ENCODE results near the gene SERTM2.
"Not testable (repeated sequence)": the region's sequence is repeated elsewhere in the genome, so short reads cannot be mapped to it uniquely, and the experiment has no call there.

The SERTM2 gene

DNA sequence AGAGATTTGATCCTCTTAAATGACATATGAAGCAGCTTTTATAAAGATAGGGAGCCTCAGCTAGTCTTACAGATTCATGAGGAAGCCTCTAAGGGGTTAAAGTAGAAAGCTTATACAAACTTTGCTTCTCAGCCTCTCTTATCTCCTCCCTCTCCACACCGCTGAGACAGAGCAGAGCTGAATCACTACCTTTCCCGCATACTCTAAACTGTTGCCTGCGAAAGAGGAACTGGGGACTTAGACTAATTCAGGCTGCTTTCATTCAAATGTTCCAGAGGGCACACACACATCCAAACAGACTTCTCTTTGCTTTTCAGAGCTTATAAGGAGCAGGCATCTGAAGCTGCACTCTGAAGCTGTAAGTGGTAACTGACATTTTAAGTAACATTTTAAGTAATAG lies at the start of gene SERTM2:
TSS of gene SERTM2 (plus strand) at position 169 of the 400 bp plus-strand sequence. CDS start 7,213 bp downstream, outside the sequence.
- no peak for DNase-seq

DNA sequence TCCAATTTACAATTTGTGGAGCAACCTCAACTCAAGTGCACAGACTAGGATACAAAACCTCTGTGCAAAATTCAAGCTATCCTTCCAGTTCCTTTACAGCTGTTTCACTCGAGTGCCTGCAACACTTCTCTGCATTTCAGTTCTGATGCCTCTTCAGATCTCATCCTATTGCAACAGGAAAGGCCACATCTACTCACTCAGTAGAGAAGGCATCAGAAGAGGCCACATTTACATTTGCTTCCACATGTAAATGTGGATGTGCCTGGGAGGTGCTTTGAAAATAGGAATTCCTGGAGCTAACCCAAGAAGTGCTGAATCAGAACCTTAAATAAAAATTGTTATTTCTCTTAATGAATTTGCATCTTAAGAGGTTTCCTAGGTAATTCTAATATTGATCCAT lies 45.8 kb upstream of the SERTM2 start:
- DNase-seq = no peak

- no peak for DNase-seq
These were observed 43.5 kb upstream of the SERTM2 start for GRCh38 chrX:111467896-111468295.

DNA sequence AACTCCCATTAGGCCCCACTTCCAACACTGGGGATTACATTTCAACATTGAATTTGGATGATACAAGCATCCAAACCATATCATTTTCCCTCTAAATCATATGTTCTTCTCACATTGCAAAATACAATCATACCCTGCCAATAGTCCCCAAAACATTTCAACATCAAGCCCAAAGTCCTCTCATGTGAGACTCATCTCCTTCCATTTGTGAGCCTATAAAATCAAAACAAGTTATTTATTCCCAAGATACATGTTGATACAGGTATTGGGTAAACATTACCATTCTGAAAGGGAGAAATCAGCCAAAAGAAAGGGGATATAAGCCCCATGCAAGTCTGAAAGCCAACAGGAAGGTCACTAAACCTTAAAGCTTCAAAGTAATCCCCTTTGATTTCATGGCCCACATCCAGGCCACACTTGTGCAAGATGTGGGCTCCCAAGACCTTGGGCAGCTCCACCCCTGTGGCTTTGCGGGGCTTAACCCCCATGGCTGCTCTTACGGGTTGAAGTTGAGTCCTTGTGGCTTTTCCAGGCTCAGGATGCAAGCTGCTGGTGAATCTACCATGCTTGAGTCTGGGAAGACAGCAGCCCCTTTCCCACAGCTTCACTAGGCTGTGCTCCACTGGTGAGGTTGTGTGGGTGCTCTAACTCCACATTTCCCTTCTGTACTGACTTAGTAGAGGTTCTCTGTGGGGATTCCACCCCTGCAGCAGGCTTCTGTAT lies 40.6 kb upstream of the SERTM2 start:
- no peak for DNase-seq

DNA sequence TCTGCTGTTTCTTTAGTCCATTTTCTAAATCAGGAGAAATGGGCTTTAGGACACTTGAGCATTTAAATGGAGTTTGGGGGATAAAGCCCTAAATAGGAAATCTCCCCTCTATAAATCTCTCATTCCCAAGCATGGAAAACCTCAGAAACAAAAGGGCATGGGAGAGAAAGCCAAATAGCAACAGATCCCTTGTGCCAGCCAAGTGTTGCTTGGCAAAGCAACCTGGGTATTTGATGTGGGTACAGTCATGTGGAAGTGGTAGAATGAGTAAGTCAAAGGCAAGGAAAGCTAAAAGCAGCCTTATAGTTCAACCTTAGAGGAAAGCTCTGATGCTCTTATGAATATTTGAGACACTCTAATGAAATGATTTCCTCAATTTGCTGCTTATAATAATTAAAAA lies 29.5 kb upstream of the SERTM2 start:
- no peak for DNase-seq

DNA sequence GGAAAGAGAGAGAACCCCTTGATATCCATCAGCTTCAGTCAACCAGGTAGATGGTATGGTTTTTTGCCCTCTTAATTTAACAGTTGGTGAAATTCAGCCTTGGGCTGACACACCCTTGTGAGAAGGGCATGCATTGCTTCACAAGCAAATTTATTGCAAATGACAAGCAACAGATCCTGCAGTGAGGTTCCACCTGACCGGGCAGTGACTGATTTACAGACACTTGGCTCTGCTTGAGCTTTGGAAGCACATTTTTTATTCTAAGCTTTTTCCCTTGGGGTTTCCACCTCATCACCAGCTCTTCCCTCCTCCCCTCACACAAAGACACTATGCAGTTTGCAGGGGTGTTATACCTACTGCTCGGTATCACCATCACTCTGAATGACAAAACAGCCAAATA lies 28.3 kb upstream of the SERTM2 start:
- DNase-seq = no peak

DNA sequence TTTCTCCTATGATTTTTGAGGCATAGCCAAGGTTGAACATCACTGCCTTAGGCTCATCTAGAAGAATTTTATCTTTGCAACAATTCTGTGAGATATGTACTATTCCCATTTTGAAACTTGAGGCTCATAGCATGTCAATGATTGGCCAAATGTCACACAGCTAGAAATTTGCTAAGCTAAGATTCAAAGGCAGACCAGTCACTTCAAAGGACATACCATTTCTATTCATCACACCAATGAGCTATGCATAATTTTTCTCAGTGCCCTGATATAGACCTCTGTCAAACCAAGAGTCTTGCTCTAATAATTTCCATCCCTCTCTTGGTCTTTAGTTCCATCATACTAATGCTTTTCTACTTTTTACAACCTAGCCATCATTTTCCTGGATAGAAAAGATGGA lies 27.6 kb upstream of the SERTM2 start:
- no peak for DNase-seq

DNA sequence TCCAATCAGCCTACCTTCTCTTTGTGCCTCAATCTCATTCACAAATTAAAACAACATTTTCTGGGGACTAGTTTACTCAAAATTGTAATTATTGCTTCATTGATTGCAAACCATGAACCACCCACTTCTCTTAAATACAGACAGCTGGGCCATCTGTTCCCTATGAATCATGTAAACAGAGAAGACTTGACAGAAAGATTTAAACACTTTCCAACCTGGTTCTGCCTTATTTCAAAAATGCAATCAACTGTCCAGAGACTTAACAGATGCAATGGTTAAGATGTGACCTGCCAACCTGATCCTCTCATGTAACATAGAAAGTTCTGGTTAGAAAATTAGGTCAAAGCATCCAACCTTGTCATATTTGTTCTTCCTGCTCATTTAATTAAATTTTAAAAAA lies 20.8 kb upstream of the SERTM2 start:
- DNase-seq = no peak

GRCh38 chrX:111492085-111492484 lies 19.4 kb upstream of the SERTM2 start:
- no peak for DNase-seq

DNA sequence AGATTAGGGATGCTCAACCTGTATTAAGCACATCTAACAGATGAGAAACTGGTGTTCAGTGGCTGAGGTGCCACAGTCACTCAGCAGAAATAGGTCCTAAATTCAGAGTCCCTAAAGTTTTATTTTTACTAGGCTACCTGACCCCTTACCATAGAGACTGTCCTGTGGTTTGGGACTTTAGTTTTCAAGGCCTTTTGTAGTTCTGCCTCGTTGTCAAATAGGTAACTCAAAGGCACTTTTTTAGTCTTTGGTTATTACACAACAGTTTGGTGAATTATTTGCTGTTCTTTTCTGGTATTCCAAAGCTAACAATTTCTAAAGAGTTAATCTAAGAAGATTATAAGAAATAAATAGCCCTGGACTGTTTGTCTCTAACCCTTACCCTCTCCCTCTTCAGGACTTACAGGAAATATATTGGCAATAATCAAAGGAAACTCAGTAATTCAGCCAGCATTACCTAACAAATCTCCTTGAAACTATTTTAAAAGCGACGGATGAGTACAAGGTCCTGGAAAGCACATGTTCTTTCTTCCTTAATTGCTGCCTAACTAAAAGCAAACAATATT lies 12.8 kb upstream of the SERTM2 start:
- DNase-seq = no peak

DNA sequence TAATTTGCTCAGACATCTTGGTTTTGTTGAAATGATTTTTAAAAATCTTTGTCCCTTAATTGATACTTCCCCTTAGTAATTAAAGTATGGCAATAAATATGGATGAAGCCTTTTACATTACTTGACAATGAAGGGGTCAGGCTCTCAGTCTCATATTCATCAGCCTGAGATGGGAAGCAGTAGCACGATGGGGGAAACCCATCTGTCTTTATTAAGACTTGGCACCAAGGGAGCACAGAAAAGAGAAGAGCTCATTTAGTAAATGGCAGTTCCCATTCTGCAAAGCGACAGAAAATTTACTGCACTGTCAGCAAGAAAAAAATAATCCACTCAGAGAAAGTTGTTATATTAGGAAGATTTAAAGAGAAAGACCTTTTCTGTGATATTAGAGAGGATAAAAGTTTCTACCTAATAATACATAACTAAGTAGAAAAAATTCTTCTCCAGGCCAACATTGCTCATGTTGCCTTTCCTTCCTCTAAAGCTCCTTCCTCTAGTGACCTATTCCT lies 7.9 kb upstream of the SERTM2 start:
- DNase-seq = no peak

DNA sequence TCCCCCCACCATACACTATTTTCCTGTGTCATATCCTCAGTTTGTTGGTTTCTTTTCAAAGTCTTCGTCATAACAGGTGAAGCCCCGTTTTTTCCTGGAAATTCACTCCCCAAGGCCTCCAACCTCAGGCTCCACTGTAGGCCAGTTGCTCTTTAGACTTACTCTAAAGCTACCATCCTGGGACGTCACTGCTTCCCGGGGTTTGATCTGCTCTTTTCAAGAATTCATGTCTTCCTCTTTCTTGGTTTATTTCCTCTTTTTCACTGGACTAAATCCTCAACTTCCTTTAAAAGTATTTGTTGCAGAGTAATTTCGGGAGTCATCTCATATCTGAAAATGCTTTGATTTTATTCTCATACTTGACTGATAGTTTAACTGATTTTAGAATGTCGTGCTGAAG lies 6.5 kb upstream of the SERTM2 start:
- DNase-seq = no peak

GRCh38 chrX:111505783-111506182 lies 5.7 kb upstream of the SERTM2 start:
- DNase-seq = no peak

DNA sequence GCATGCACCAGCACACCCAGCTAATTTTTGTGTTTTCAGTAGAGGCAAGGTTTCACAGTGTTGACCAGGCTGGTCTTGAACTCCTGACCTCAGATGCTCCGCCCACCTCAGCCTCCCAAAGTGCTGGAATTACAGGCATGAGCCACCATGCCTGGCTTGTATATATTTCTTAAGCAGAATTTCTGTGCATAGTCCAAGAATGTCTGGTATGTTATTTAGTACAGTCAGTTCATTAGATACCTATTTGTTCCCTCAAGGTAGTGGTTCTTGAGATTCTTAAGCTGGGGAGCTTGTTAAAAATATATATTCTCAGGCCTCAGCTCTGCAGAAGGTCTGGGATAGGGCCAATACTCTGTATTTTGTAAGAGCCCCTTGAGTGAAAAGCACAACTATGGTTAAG lies 4.6 kb upstream of the SERTM2 start:
- DNase-seq = no peak

GRCh38 chrX:111507933-111508332 lies 3.5 kb upstream of the SERTM2 start:
- DNase-seq = no peak

DNA sequence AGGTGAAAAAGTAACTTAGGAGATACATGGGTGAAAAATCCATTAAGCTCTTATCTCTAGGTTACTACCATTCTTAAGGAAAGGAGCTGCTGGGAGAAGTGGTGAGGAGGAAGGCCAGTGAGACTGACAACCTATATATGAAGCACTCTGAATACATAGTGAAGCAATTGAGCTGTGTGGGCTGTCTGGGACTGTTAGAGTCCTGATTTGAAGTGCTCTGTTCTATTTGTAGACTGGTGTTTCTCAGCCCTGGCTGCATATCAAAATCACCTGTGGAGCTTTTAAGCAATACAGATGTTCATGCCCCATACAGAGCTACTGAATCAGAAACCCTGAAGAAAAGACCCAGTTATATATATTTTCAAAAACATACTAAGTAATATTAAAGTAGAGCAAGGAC lies 3.9 kb downstream of the SERTM2 start:
- DNase-seq = no peak

DNA sequence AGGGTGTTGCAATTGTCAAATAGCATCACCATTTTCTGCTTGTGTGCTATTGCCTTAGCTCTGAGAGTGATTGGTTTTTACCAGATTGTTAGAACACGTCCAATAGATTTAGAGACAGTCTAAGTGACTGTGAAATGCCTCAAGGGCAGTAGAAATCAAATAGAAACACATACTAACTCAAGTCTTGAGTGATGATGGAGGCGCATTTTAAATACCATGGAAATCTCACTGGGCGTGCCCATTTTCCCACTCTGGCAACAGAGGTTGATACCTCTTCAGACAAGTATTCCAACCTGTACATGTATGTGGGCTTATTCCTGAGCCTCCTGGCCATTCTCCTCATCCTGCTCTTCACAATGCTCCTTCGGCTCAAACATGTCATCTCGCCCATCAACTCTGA lies 7.2 kb downstream of the SERTM2 start:
- DNase-seq = no peak

DNA sequence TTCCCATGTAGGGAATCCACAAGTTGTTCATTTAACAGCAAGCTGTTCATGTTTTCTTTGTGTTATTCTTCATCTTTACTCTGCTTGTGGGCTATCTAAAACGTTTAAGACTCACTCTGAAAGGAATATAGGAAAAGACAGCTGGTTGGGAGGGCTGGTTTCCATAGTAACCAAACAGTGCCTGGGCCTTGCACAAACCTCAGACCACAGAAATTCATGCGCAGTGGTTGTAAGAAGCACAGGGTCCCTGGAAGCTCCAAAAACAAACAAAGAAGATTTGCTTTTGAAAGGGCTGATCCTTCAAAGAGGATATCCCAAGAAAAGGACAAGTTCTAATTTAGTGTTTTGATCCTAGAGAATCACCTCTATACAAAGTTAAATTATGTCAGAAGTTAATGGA lies 7.8 kb downstream of the SERTM2 start:
- no peak for DNase-seq

- no peak for DNase-seq
These were observed 9.1 kb downstream of the SERTM2 start for GRCh38 chrX:111520506-111520905.

- no peak for DNase-seq
These were observed 9.7 kb downstream of the SERTM2 start for GRCh38 chrX:111521169-111521568.

GRCh38 chrX:111543212-111543741 lies 31.8 kb downstream of the SERTM2 start:
- no peak for DNase-seq

DNA sequence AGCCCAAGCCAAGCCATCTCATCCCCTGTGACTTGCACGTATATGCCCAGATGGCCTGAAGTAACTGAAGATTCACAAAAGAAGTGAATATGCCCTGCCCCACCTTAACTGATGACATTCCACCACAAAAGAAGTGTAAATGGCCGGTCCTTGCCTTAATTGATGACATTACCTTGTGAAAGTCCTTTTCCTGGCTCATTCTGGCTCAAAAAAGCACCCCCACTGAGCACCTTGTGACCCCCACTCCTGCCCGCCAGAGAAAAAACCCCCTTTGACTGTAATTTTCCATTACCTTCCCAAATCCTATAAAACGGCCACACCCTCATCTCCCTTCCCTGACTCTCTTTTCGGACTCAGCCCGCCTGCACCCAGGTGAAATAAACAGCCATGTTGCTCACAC lies 37.8 kb downstream of the SERTM2 start:
- not testable (repeated sequence) for DNase-seq

DNA sequence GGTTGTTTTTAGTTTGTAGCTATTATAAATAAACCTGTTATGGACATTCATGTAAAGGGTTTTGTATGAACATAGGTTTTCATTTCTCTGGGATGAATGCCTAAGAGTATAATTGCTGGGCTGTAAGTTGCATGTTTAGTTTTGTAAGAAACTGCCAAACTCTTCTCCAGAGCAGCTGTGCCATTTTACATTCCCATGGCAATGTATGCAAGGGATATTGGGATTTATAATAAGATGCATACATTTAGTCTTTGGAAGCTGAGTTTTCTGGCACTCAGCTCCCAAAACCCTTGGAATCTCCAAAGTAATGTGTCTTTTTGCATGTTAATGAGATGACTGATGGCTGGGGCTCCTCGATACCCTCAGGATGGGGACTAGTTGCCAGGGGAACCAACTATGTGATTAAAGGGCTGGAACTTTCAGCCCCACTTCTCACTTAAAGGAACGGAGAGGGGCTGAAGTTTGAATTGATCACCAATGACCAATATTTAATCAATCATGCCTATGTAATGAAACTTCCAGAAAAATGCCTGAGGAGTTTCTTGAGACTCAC lies 44.0 kb downstream of the SERTM2 start:
- no peak for DNase-seq

DNA sequence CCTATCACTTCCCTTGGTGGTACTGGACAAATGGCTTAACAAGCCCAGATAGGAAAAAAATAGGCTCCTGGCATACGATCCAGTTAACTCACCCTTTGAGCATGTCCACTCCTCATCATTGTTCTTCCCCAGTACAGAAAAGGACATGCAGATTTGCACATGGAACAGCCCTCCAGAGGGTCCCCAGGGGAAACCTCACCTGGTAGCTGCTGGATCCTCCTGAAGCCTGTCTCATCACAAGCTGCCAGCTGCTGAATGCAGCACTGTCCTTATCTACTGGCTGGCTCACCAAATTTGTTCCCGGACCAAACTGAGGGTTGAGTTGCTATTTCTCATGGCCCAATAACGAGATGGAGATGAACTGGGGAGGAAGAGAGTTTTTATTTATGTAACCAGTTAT lies 49.4 kb downstream of the SERTM2 start:
- DNase-seq = no peak

Measured in stimulated activated CD4-positive, alpha-beta T cell treated with anti-CD3 and anti-CD28 coated beads, Interleukin-4, amount 100 ng/mL, for 4 hours (primary cell).